ENCODE data around the gene COMMD9.

COMMD9 gene

DNA sequence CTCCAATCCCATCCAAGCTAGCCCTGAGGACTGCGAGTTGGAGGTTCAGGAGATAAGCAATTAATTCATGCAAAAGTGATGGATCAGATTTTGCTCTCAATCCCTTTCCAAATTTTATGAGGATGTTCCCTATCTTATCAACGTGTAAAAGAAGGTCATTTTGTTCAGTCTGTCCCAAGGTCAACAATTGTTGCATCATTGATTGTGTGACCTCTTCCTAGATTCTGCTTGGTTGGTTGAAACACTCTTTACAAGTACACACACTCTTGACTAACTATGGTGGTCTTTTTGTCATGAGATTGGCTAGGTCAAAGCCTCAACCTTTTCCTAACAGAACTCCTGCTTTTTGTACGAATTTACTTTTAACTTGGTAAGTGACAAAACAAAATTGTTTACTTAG lies 41.7 kb downstream of the COMMD9 start:
- TF ChIP-seq, protein P1, sequence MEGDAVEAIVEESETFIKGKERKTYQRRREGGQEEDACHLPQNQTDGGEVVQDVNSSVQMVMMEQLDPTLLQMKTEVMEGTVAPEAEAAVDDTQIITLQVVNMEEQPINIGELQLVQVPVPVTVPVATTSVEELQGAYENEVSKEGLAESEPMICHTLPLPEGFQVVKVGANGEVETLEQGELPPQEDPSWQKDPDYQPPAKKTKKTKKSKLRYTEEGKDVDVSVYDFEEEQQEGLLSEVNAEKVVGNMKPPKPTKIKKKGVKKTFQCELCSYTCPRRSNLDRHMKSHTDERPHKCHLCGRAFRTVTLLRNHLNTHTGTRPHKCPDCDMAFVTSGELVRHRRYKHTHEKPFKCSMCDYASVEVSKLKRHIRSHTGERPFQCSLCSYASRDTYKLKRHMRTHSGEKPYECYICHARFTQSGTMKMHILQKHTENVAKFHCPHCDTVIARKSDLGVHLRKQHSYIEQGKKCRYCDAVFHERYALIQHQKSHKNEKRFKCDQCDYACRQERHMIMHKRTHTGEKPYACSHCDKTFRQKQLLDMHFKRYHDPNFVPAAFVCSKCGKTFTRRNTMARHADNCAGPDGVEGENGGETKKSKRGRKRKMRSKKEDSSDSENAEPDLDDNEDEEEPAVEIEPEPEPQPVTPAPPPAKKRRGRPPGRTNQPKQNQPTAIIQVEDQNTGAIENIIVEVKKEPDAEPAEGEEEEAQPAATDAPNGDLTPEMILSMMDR (IDR thresholded peaks at IDR 0.05; ENCODE audit: low read depth, low read length): no peak
- no peak for TF ChIP-seq EZH2phosphoT487 (IDR thresholded peaks at IDR 0.05; ENCODE audit: low read depth)

DNA sequence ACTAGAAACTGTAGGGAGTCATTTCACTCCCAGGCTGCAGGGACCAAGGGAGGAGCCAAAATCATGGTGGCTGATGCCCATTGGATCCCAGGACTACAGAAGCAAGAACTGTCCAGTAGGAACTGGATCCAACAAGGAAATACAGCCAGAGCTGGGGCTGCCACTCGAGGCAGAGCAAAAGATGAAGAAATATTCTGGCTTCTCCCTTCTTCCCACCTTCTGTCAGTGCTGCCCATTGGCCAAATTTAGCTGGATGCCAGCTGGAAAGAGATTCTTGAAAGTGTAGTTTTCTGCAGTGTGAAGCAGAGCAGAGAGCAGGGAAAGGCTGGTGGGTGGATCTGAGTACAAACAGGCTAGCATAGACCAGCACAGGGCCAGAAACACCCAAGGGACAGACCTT lies 45.6 kb downstream of the COMMD9 start:
- H3K9ac ChIP-seq (ENCODE audit: low read length): no peak overlapping the region
- TF ChIP-seq EZH2phosphoT487 (IDR thresholded peaks at IDR 0.05; ENCODE audit: low read depth): no peak
- TF ChIP-seq, protein P1 (IDR thresholded peaks at IDR 0.05; ENCODE audit: low read depth, low read length): no peak
- no peak overlapping the region for H2AFZ ChIP-seq (ENCODE audit: low read depth, low read length)
- H3K4me3 ChIP-seq (ENCODE audit: low read length): no peak overlapping the region
- H3K9me3 ChIP-seq (ENCODE audit: insufficient read depth, low read length): no peaks in the 10 kb centered on the region
- H3K27me3 ChIP-seq (ENCODE audit: low read depth, low read length): peaks cover 39% of the 10 kb centered on the region
- H3K4me2 ChIP-seq (ENCODE audit: low read length): no peak overlapping the region
- H4K20me1 ChIP-seq (ENCODE audit: insufficient read depth, low read length): no peaks in the 10 kb centered on the region
- H3K36me3 ChIP-seq (replicated peaks; ENCODE audit: low read depth, low read length): no peaks in the 10 kb centered on the region
- H3K79me2 ChIP-seq (ENCODE audit: low read length): no peaks in the 10 kb centered on the region
- no peaks in the 10 kb centered on the region for H3K4me1 ChIP-seq (ENCODE audit: low read length)
- no peak overlapping the region for H3K27ac ChIP-seq (ENCODE audit: low read length)

More for the DNA sequence above, 41.7 kb downstream of the COMMD9 start:
- Histone ChIP-seq H3K4me1 (ENCODE audit: low read length) (no peaks in the 10 kb centered on the region), H3K27me3 (ENCODE audit: low read depth, low read length) (peaks cover 58% of the 10 kb centered on the region), H2AFZ (ENCODE audit: low read depth, low read length) (no peak overlapping the region), H3K4me3 (ENCODE audit: low read length) (no peak overlapping the region), H3K9ac (ENCODE audit: low read length) (no peak overlapping the region), H3K9me3 (ENCODE audit: insufficient read depth, low read length) (no peaks in the 10 kb centered on the region), H4K20me1 (ENCODE audit: insufficient read depth, low read length) (no peaks in the 10 kb centered on the region), H3K27ac (ENCODE audit: low read length) (no peak overlapping the region), H3K79me2 (ENCODE audit: low read length) (no peaks in the 10 kb centered on the region), H3K36me3 (replicated peaks; ENCODE audit: low read depth, low read length) (no peaks in the 10 kb centered on the region), H3K4me2 (ENCODE audit: low read length) (no peak overlapping the region)

DNA sequence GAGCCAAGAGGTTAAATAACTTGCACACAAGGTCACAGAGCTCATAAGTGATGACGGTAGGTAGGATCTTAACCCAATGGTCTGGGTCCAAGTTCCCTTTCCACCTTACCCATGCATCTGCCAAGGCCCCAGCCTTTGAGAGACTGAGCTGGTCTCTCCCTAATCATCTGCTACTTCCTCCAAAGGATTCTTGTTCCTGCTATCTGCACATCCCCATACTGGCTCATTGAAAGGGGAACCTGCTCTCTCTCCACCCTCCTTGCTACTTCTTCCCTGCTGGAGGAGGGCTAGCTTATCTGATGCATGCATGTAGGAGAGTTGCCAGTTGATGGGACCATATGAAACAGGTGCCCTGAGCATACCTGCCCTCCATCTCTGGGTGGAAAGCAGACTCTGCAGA lies 47.7 kb downstream of the COMMD9 start:
- no peak for TF ChIP-seq EZH2phosphoT487 (IDR thresholded peaks at IDR 0.05; ENCODE audit: low read depth)
- TF ChIP-seq, protein P1 (IDR thresholded peaks at IDR 0.05; ENCODE audit: low read depth, low read length): no peak
- Histone ChIP-seq H3K36me3 (replicated peaks; ENCODE audit: low read depth, low read length) (no peaks in the 10 kb centered on the region), H3K4me2 (ENCODE audit: low read length) (no peak overlapping the region), H3K4me1 (ENCODE audit: low read length) (no peaks in the 10 kb centered on the region), H3K27ac (ENCODE audit: low read length) (no peak overlapping the region), H3K4me3 (ENCODE audit: low read length) (no peak overlapping the region), H3K9me3 (ENCODE audit: insufficient read depth, low read length) (no peaks in the 10 kb centered on the region), H3K27me3 (ENCODE audit: low read depth, low read length) (peaks cover 28% of the 10 kb centered on the region), H2AFZ (ENCODE audit: low read depth, low read length) (no peak overlapping the region), H3K79me2 (ENCODE audit: low read length) (no peaks in the 10 kb centered on the region), H3K9ac (ENCODE audit: low read length) (no peak overlapping the region), H4K20me1 (ENCODE audit: insufficient read depth, low read length) (no peaks in the 10 kb centered on the region)

DNA sequence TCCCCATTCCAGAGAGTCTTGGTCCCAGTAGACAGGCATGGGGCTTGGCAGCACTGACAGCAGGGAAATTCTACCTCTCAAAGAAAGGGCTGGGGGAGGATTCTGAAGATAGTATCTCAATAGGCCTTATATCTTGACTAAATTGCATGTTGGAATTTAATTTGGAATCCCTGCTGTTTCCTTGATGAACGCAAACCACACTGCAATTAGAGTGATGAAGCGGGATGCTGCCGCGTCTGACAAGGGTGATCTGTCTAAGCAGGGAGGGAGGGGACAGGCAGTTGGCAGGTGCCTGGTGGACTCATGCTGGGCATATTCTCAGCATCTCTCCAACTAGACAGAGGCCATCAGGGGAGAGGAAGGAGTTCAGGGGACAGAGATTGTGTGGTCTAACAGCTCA lies 48.4 kb downstream of the COMMD9 start:
- Histone ChIP-seq H3K4me1 (ENCODE audit: low read length) (no peaks in the 10 kb centered on the region), H3K36me3 (replicated peaks; ENCODE audit: low read depth, low read length) (no peaks in the 10 kb centered on the region), H4K20me1 (ENCODE audit: insufficient read depth, low read length) (no peaks in the 10 kb centered on the region), H3K9ac (ENCODE audit: low read length) (no peak overlapping the region), H3K79me2 (ENCODE audit: low read length) (no peaks in the 10 kb centered on the region), H3K4me2 (ENCODE audit: low read length) (no peak overlapping the region), H3K27ac (ENCODE audit: low read length) (no peak overlapping the region), H3K27me3 (ENCODE audit: low read depth, low read length) (peaks cover 25% of the 10 kb centered on the region), H3K4me3 (ENCODE audit: low read length) (no peak overlapping the region), H3K9me3 (ENCODE audit: insufficient read depth, low read length) (no peaks in the 10 kb centered on the region), H2AFZ (ENCODE audit: low read depth, low read length) (no peak overlapping the region)
- no peak for TF ChIP-seq EZH2phosphoT487 (IDR thresholded peaks at IDR 0.05; ENCODE audit: low read depth)
- TF ChIP-seq, protein P1 (IDR thresholded peaks at IDR 0.05; ENCODE audit: low read depth, low read length): no peak

Measured in OCI-LY3 (cell line).